T-cell (primary cell): ENCODE measurements around the gene TM6SF1. TPM values are rescaled to one million over a fixed set of nuclear protein-coding genes. Genes with fewer than 3 reads are reported as not detected.

Source experiments
- ATAC-seq, 4 experiments: fragments of 200-7000 bp in 3 of 4; fragments of 150-1000 bp in 1 of 4; cut with Tn5 transposase; replicated peaks in 1 of 4; 1 replicate in 3 of 4; 2 replicates in 1 of 4; pipeline ENCODE4 v1.10.0; 2021; ENCODE audit warnings: moderate library complexity in 3 of 4, mild to moderate bottlenecking in 2 of 4, moderate number of reproducible peaks in 1 of 4
- CTCF ChIA-PET, 2 donors: fragments of 300-600 bp; sonication (Branson Sonifier 250); formaldehyde crosslinking; loops; one replicate each; lab custom pipeline; 2022; ENCODE audit warnings: antibody characterized with exemption in 2 of 2; lab: Charles Lee
- POLR2A ChIA-PET, 2 donors: fragments of 300-600 bp; sonication (Branson Sonifier 250); formaldehyde crosslinking; loops; one replicate each; lab custom pipeline; 2022; ENCODE audit warnings: antibody characterized with exemption in 2 of 2; lab: Charles Lee
- DNase-seq, 35 experiments: peaks; one replicate each; pipeline versions ENCODE4 v3.0.0 to v3.0.0-alpha.2; 2013 to 2023
- H3K27ac ChIP-seq: one replicate; pipeline ENCODE4 v1.5.1; 2013; ENCODE audit warnings: low read length
- H3K27me3 ChIP-seq, 2 experiments: replicated peaks in 1 of 2; 1 replicate in 1 of 2; 2 replicates in 1 of 2; pipeline versions ENCODE4 v1.6.1 to v1.7.0; 2013; ENCODE audit warnings: low read length in 1 of 2, mixed read lengths in 1 of 2; ENCODE audit not compliant: control insufficient read depth in 2 of 2, insufficient read depth in 2 of 2; ENCODE audit errors: extremely low read depth in 1 of 2
- H3K36me3 ChIP-seq, 2 donors: 1 replicate in 1 of 2; 2 replicates in 1 of 2; pipeline versions ENCODE4 v1.6.1 to v1.7.0; 2013; ENCODE audit warnings: low read length in 1 of 2; ENCODE audit not compliant: control insufficient read depth in 2 of 2, insufficient read depth in 1 of 2; ENCODE audit errors: extremely low read depth in 1 of 2
- H3K4me1 ChIP-seq, 2 experiments: 1 replicate in 1 of 2; 2 replicates in 1 of 2; pipeline versions ENCODE4 v1.6.1 to v1.7.0; 2013; ENCODE audit warnings: low read length in 2 of 2, mixed read lengths in 1 of 2; ENCODE audit not compliant: insufficient read depth in 2 of 2, control insufficient read depth in 1 of 2; ENCODE audit errors: extremely low read depth in 1 of 2
- H3K4me3 ChIP-seq, 2 donors: 1 replicate in 1 of 2; 2 replicates in 1 of 2; pipeline versions ENCODE4 v1.5.1 to v1.7.0; 2013; ENCODE audit warnings: mild to moderate bottlenecking in 2 of 2, low read length in 1 of 2, moderate library complexity in 1 of 2; ENCODE audit not compliant: control insufficient read depth in 1 of 2; ENCODE audit errors: extremely low read depth in 1 of 2
- H3K9me3 ChIP-seq: 2 replicates; pipeline ENCODE4 v1.7.0; 2013
- H3K27ac Mint-ChIP-seq, 2 donors: one replicate each; pipeline ENCODE4 v1.8.0; 2020 to 2021; ENCODE audit warnings: mild to moderate bottlenecking in 2 of 2, mixed read lengths in 2 of 2
- H3K27me3 Mint-ChIP-seq, 2 donors: one replicate each; pipeline ENCODE4 v1.8.0; 2021 to 2022; ENCODE audit warnings: mixed read lengths in 2 of 2
- H3K36me3 Mint-ChIP-seq: one replicate; pipeline ENCODE4 v1.8.0; 2021; ENCODE audit warnings: mixed read lengths
- H3K4me1 Mint-ChIP-seq, 3 donors: one replicate each; pipeline ENCODE4 v1.8.0; 2020 to 2022; ENCODE audit warnings: mixed read lengths in 3 of 3, mild to moderate bottlenecking in 1 of 3
- H3K4me3 Mint-ChIP-seq, 3 donors: one replicate each; pipeline ENCODE4 v1.8.0; 2020 to 2022; ENCODE audit warnings: mild to moderate bottlenecking in 3 of 3, mixed read lengths in 3 of 3, moderate library complexity in 3 of 3
- H3K9me3 Mint-ChIP-seq, 3 donors: one replicate each; pipeline ENCODE4 v1.8.0; 2020 to 2022; ENCODE audit warnings: mixed read lengths in 3 of 3
- WGBS: methylation state at CpG from one replicate; pipeline ENCODE4 v1.1.5; 2013; ENCODE audit warnings: missing lambda C conversion rate; ENCODE audit not compliant: insufficient coverage; 5-methylcytosine and 5-hydroxymethylcytosine counted together
- total RNA-seq, 35 experiments: library from RNA in 6 of 35; stranded (reverse) in 6 of 35; fragments of 120-200 nt in 1 of 35; gene quantifications; one replicate each; pipeline versions ENCODE4 v1.2.1 to v1.2.4 and lab custom pipeline; 2013 to 2026

Gene TM6SF1
- total RNA-seq (1 to 10 TPM in 2 of 5 donors, under 1 TPM in 2, not detected in 1; 0.33 to 2.1 (median 0.84) TPM), total RNA-seq (lab: John Stamatoyannopoulos, UW) (0.04 to 3.9 (median 0.46) reads per million in 29 experiments)
- total RNA-seq (2013) = 0.92 TPM

DNA sequence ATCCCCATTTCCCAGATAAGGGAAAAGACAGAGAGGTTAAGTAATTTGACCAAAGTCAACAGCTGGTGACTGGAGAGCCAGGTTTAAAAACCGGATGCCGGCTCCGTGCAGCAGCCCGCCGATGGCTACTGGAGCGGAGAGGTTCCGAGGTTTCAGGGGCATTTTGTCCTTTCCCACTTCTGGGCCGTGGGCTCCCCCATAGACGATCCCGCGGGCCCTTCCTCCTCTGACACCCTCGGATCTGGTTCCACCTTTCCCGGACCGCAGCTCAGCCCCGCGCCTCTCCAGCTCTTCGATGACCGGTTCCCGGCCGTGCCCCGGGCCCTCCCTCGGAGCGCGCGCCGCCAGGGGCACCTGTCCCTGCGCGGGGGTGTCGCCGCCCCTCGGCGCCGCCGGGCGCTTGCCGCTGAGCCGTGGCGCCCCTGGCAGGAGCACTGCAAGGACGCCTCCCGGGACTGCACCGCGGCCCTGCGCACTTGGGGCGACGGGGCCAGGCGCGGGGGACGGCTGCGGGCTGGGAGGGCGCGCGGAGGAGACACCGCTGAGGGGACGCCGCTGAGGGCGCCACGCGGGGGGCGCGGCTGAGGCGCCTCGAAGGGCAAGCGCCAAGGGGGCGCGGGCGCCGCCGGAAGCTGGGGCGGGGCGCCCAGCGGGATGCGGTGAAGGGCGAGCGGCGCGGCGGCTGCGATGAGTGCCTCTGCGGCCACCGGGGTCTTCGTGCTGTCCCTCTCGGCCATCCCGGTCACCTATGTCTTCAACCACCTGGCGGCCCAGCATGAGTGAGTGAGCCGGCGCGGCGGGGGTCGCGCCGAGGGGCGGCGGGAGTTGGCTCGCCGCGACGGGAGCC lies at the start of gene TM6SF1:
Gene TM6SF1, plus strand, starts transcription at position 652 of the 847 bp plus-strand sequence. Its CDS starts 36 bp downstream, at position 688.
- Mint-ChIP-seq H3K27ac (peak within 1 kb of the TSS in 1 of 2 donors; percentile 30), H3K27me3 (peaks cover 57 to 58% of the 10 kb centered on the region in 2 donors), H3K4me1 (peaks cover 14 to 24% (median 20%) of the 10 kb centered on the region in 3 donors), H3K9me3 (no peaks in the 10 kb centered on the region), H3K36me3 (no peaks in the 10 kb centered on the region), H3K4me3 (peak within 1 kb of the TSS; percentile 66 to 81 (median 80))
- peak within 1 kb of the TSS; percentile 18 to 66 for H3K4me3 ChIP-seq
- no peaks in the 10 kb centered on the region for H3K9me3 ChIP-seq
- 2% methylated on average over 97 of the region's 97 CpGs for WGBS
- DNase-seq (peak in 8 of 35 experiments; percentile 1 to 17 (median 7)), ATAC-seq (peak; percentile 42 to 69 (median 62))
- H3K4me1 ChIP-seq = peaks cover 0 to 14% of the 10 kb centered on the region in 2 experiments
- CTCF ChIA-PET = no interaction called here
- H3K27ac ChIP-seq = no peak within 1 kb of the TSS
- peaks cover 0 to 58% of the 10 kb centered on the region in 2 experiments for H3K27me3 ChIP-seq
- H3K36me3 ChIP-seq = no peaks in the 10 kb centered on the region
- POLR2A ChIA-PET = no interaction called here

DNA sequence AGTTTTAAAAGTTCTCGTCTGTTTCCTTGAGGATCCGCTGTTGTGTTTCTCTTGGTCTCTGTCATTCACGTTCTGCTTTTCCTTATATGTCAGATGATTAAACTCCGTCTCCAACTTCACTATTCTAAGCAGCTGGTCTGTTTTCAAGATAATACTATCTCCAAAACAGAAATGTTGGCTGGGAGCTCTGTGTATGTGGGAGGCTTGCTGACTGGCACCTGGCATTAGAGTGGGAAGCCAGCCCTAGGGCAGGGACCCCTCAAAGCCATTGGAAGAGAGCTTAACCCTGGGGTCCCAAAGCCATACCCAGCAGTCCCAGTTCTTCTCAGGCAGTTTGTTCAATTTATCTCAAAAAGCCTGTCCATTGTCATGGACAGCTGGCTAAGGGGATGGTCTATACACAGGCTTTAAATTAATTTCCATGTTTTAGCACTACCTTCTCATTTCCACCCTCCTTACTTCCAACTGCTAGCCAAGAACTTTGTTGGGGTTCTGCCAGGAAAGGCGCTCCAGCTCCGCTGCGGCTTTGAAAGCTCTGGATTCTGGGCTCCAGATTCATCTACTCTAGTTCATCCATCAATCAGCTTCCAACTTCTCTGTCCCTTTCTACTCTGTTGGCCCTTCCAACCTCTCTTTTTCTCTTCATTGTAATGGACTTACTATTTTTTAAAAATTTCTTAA lies 49.6 kb upstream of the TM6SF1 start:
- Histone ChIP-seq H3K4me3 (no peak overlapping the region), H3K36me3 (peaks cover 0 to 19% of the 10 kb centered on the region in 2 donors), H3K4me1 (peaks cover 6 to 15% of the 10 kb centered on the region in 2 experiments), H3K27ac (no peak overlapping the region), H3K9me3 (no peaks in the 10 kb centered on the region), H3K27me3 (no peaks in the 10 kb centered on the region)
- DNase-seq (no peak), ATAC-seq (no peak)
- Mint-ChIP-seq H3K9me3 (no peaks in the 10 kb centered on the region), H3K36me3 (peaks cover 12% of the 10 kb centered on the region), H3K4me3 (no peak overlapping the region), H3K27me3 (no peaks in the 10 kb centered on the region), H3K27ac (peak overlapping the region in 1 of 2 donors; percentile 31), H3K4me1 (peaks cover 15 to 31% (median 24%) of the 10 kb centered on the region in 3 donors)
- POLR2A ChIA-PET = no interaction called here
- WGBS = 100% methylated on average over 1 of the region's 7 CpGs
- CTCF ChIA-PET = interaction anchor here in 1 of 2 donors (1.3 kb wide), 1 partner anchor 9 kb away, joined by 3 read pairs; the partner anchor contains the start of gene BTBD1

DNA sequence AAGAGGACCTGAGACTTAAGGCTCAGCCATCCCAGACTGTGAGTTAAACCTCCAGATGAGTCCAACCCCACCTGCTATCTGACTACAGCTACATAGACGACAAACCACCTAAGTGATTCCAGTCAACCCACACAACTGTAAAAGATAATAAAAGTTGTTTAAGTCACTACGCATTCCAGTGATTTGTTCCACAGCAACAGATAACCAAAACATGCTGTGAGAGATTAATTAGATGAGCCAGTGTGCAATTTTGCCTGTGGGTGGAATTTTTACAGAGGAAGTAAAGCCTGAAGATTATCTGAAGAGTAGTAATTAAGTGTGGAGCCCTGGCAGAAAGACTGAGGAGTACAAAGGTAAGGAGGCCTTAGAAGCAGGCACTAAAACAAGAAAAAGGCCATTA lies 45.8 kb upstream of the TM6SF1 start:
- Mint-ChIP-seq H3K4me1 (peaks cover 15 to 27% (median 24%) of the 10 kb centered on the region in 3 donors), H3K9me3 (no peaks in the 10 kb centered on the region), H3K36me3 (peaks cover 3% of the 10 kb centered on the region), H3K27ac (no peak overlapping the region), H3K27me3 (no peaks in the 10 kb centered on the region), H3K4me3 (no peak overlapping the region)
- ATAC-seq (no peak), DNase-seq (no peak)
- H3K27ac ChIP-seq = no peak overlapping the region
- H3K27me3 ChIP-seq = no peaks in the 10 kb centered on the region
- no peak overlapping the region for H3K4me3 ChIP-seq
- ChIA-PET CTCF (no interaction called here), POLR2A (interaction anchor here in 1 of 2 donors (0.6 kb wide), 1 partner anchor 9 kb away, joined by 3 read pairs; no protein-coding TSS in a partner anchor)
- H3K9me3 ChIP-seq = no peaks in the 10 kb centered on the region
- H3K36me3 ChIP-seq = no peaks in the 10 kb centered on the region
- WGBS = no CpG with 5 or more reads among the region's 2 CpGs
- peaks cover 19 to 27% of the 10 kb centered on the region in 2 experiments for H3K4me1 ChIP-seq

GRCh38 chr15:83062768-83063180 lies 44.7 kb upstream of the TM6SF1 start:
- no peaks in the 10 kb centered on the region for H3K27me3 Mint-ChIP-seq
- H3K9me3 Mint-ChIP-seq = no peaks in the 10 kb centered on the region
- no peak for ATAC-seq
- 73% methylated on average over 2 of the region's 3 CpGs for whole genome bisulfite sequencing
- Histone ChIP-seq H3K27ac (no peak overlapping the region), H3K4me3 (no peak overlapping the region), H3K27me3 (no peaks in the 10 kb centered on the region), H3K9me3 (no peaks in the 10 kb centered on the region), H3K36me3 (no peaks in the 10 kb centered on the region), H3K4me1 (peaks cover 19 to 34% of the 10 kb centered on the region in 2 experiments)
- POLR2A ChIA-PET = no interaction called here
- no peak for DNase-seq
- no peak overlapping the region for H3K4me3 Mint-ChIP-seq
- CTCF ChIA-PET = no interaction called here
- no peak overlapping the region for H3K27ac Mint-ChIP-seq
- peaks cover 13 to 21% (median 19%) of the 10 kb centered on the region in 3 donors for H3K4me1 Mint-ChIP-seq
- peaks cover 3% of the 10 kb centered on the region for H3K36me3 Mint-ChIP-seq

- no peak for DNase-seq
- H3K27me3 ChIP-seq = no peaks in the 10 kb centered on the region
- H3K4me1 ChIP-seq = peaks cover 19 to 31% of the 10 kb centered on the region in 2 experiments
- Mint-ChIP-seq H3K4me3 (no peak overlapping the region), H3K9me3 (no peaks in the 10 kb centered on the region), H3K4me1 (peaks cover 11 to 20% (median 18%) of the 10 kb centered on the region in 3 donors), H3K36me3 (peaks cover 3% of the 10 kb centered on the region), H3K27ac (no peak overlapping the region), H3K27me3 (no peaks in the 10 kb centered on the region)
- ChIA-PET CTCF (no interaction called here), POLR2A (interaction anchor here in 1 of 2 donors (0.5 kb wide), 1 partner anchor 18 kb away, joined by 3 read pairs; no protein-coding TSS in a partner anchor)
- H3K4me3 ChIP-seq = no peak overlapping the region
- no peaks in the 10 kb centered on the region for H3K36me3 ChIP-seq
- no peak for ATAC-seq
- WGBS = 57% methylated on average over 3 of the region's 4 CpGs
- no peak overlapping the region for H3K27ac ChIP-seq
- no peaks in the 10 kb centered on the region for H3K9me3 ChIP-seq
Measured at GRCh38 chr15:83063551-83063950, 43.9 kb upstream of the TM6SF1 start.

DNA sequence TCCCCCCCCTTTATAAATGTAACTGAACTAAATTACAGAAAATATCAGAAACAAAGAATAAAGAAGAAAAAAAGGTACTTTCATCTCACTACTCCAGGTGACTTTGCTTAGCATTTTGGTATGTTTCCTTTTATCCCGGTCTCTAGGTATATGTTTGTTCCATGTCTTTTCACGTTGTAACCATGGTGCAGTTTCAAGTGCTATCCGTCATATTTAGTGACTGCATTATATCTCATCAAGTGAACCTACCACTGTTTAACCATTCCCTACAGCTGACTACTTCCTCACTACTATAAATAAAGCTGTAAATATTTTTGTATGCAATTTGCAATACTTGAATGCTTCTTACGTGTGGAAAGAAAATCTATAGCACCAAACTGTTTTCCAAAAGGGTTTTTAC lies 42.6 kb upstream of the TM6SF1 start:
- Mint-ChIP-seq H3K4me3 (peak overlapping the region in 1 of 3 donors; percentile 87), H3K27ac (peak overlapping the region in 1 of 2 donors; percentile 40), H3K36me3 (no peaks in the 10 kb centered on the region), H3K27me3 (no peaks in the 10 kb centered on the region), H3K9me3 (no peaks in the 10 kb centered on the region), H3K4me1 (peaks cover 7 to 14% (median 8%) of the 10 kb centered on the region in 3 donors)
- Histone ChIP-seq H3K4me3 (no peak overlapping the region), H3K9me3 (no peaks in the 10 kb centered on the region), H3K4me1 (peaks cover 19 to 24% of the 10 kb centered on the region in 2 experiments), H3K27me3 (no peaks in the 10 kb centered on the region), H3K27ac (peak overlapping the region; percentile 39), H3K36me3 (no peaks in the 10 kb centered on the region)
- WGBS = no CpG with 5 or more reads among the region's 4 CpGs
- POLR2A ChIA-PET = no interaction called here
- DNase-seq (no peak), ATAC-seq (no peak)
- CTCF ChIA-PET = no interaction called here
